Liver (tissue), 3 donors: ENCODE measurements around the gene PINLYP.

Source experiments
- ATF3 ChIP-seq: IDR thresholded peaks from 2 replicates; pipeline ENCODE4 v1.6.1; 2016; ENCODE audit warnings: antibody characterized with exemption
- CTCF ChIP-seq: fragments of 150-350 bp; IDR thresholded peaks from 2 replicates; pipeline ENCODE4 v1.5.1; 2017; ENCODE audit warnings: improper control_type of control experiment, low read depth, low read length; ENCODE audit not compliant: missing input control
- EGR1 ChIP-seq, 2 donors: IDR thresholded peaks; 2 replicates each; pipeline ENCODE4 v1.6.1; 2016 to 2018; ENCODE audit warnings: antibody characterized with exemption in 2 of 2, low read depth in 2 of 2
- HNF4G ChIP-seq: IDR thresholded peaks from 2 replicates; pipeline ENCODE4 v1.6.1; 2016; ENCODE audit warnings: antibody characterized with exemption
- JUND ChIP-seq, 2 donors: IDR thresholded peaks; 2 replicates each; pipeline ENCODE4 v1.6.1; 2016; ENCODE audit warnings: antibody characterized with exemption in 2 of 2
- MAX ChIP-seq: IDR thresholded peaks from 2 replicates; pipeline ENCODE4 v1.6.1; 2016; ENCODE audit warnings: antibody characterized with exemption
- NR2F2 ChIP-seq: IDR thresholded peaks from 2 replicates; pipeline ENCODE4 v1.6.1; 2016; ENCODE audit warnings: antibody characterized with exemption
- RAD21 ChIP-seq, 2 donors: IDR thresholded peaks; 2 replicates each; pipeline ENCODE4 v1.6.1; 2016; ENCODE audit warnings: antibody characterized with exemption in 2 of 2, mild to moderate bottlenecking in 2 of 2
- REST ChIP-seq: IDR thresholded peaks from 2 replicates; pipeline ENCODE4 v1.6.1; 2016; ENCODE audit warnings: antibody characterized with exemption, mild to moderate bottlenecking
- RXRA ChIP-seq, 2 donors: IDR thresholded peaks; 2 replicates each; pipeline ENCODE4 v1.6.1; 2017 to 2018; ENCODE audit warnings: antibody characterized with exemption in 2 of 2, mild to moderate bottlenecking in 1 of 2
- SP1 ChIP-seq: IDR thresholded peaks from 2 replicates; pipeline ENCODE4 v1.6.1; 2018; ENCODE audit warnings: antibody characterized with exemption, mild to moderate bottlenecking
- TAF1 ChIP-seq: conservative IDR thresholded peaks from 2 replicates; pipeline ENCODE4 v1.6.1; 2016; ENCODE audit warnings: antibody characterized with exemption, mild to moderate bottlenecking
- YY1 ChIP-seq: IDR thresholded peaks from 2 replicates; pipeline ENCODE4 v1.6.1; 2016; ENCODE audit warnings: antibody characterized with exemption, mild to moderate bottlenecking
- donor health status: healthy.
- donor health status: healthy.

GRCh38 chr19:43623889-43624670 is 48.5 kb downstream of the PINLYP start:
- TF ChIP-seq ATF3: no peak
- TF ChIP-seq CTCF: no peak
- no peak for TF ChIP-seq YY1
- no peak for TF ChIP-seq HNF4G
- no peak for TF ChIP-seq EGR1 (IDR thresholded peaks at IDR 0.05; ENCODE audit: low read depth in 2 of 2)
- TF ChIP-seq TAF1: no peak
- TF ChIP-seq RAD21 (IDR thresholded peaks at IDR 0.05): no peak
- no peak for TF ChIP-seq RXRA (IDR thresholded peaks at IDR 0.05)
- no peak for TF ChIP-seq MAX
- no peak for TF ChIP-seq SP1
- TF ChIP-seq NR2F2: no peak
- no peak for TF ChIP-seq JUND (IDR thresholded peaks at IDR 0.05)
- no peak for TF ChIP-seq REST
